Measurements from ENCODE around the gene YARS1.

YARS1 gene

DNA sequence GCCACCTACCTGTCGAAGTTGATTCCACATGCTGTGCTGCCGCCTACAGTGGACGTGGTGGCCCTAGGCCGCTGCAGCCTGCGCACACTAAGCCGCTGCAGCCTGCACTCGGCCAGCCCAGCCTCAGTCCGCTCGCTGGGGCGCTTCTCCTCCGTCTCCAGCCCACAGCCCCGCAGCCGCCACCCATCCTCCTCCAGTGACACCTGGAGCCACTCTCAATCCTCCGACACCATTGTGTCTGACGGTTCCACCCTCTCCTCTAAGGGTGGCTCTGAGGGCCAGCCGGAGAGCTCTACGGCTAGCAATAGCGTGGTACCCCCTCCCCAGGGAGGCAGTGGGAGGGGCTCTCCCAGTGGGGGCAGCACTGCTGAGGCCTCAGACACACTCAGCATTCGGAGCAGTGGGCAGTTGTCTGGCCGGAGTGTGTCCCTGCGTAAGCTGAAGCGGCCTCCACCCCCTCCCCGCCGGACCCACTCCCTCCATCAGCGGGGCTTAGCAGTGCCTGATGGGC is 46.9 kb downstream of the YARS1 start:
- no peak for DNase-seq
- in situ Hi-C loops (cut with HindIII; ENCODE audit: low pct_ligation_motif_present, low pct_unique_long_range_greater_than_20kb, low sequenced_read_pairs), result no loop called here

DNA sequence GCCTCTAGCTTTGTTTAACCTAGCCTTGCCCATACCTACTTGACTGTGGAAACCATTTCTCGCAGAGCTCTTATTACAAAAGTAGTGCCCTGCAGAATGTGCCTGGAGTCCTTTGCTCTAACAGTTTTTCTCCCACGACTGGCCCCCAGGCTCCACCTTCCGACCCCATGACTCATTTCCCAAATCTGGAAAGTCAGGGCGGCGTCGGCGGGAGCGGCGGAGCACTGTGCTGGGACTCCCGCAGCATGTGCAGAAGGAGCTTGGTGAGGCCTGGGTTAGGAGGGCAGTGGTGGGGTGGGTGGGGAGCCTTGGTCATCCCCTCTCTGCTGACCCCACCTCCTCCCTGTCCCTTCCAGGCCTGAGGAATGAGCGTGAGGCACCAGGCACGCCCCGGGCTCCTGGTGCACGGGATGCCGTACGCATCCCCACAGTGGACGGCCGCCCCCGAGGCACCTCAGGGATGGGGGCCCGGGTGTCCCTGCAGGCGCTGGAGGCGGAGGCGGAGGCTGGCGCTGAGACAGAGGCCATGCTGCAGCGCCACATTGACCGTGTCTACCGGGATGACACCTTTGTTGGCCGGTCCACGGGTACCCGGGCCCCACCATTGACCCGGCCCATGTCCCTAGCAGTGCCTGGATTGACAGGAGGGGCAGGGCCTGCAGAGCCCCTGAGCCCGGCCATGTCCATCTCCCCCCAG is 47.5 kb downstream of the YARS1 start:
- in situ Hi-C loops (cut with HindIII; ENCODE audit: low pct_ligation_motif_present, low pct_unique_long_range_greater_than_20kb, low sequenced_read_pairs), result no loop called here
- no peak for DNase-seq

DNA sequence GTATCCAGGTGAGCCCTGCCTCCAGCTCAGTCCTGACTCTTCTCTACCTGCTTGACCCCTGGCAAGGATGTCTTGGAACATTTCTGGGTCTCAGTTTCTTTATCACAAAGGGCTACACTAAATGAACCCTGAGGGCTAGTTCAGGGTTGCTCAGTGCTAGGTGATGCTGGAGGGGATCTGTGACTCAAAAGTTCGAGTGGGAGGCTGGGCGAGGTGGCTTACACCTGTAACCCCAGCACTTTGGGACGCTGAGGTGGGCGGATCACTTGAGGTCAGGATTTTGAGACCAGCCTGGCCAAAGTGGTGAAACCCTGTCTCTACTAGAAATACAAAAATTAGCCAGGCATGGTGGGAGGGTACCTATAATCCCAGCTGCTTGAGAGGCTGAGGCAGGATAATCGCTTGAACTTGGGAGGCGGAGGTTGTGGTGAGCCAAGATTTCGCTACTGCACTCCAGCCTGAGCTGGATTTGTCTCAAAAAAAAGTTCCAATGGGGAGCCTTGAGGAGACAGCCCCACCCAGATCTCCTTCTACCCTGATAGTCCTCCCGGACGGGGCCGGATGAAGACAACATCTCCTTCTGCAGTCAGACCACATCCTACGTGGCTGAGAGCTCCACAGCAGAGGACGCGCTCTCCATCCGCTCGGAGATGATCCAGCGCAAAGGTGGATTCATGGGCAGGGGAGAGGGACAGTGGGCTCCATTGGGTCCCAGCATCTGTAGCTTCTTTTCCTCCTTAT is 48.9 kb downstream of the YARS1 start:
- no peak for DNase-seq
- in situ Hi-C loops (cut with HindIII; ENCODE audit: low pct_ligation_motif_present, low pct_unique_long_range_greater_than_20kb, low sequenced_read_pairs), result no loop called here

DNA sequence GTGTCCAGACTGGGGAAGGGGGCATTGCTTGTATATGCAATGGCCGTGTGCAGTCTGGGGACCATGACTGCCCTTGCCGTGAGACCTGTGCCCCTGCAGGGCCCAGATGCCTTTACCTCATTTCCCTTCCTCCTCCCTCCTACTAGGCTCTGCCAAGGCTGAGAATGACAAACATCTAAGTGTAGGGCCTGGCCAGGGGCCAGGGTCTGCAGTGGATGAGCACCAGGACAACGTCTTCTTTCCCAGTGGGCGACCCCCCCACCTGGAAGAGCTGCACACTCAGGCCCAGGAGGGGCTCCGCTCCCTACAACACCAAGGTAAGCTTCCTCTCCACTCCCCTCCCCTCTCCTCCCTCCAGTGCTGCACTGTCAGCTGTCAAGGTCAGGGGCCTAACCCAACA is 49.5 kb downstream of the YARS1 start:
- no peak for DNase-seq
- in situ Hi-C loops (cut with HindIII; ENCODE audit: low pct_ligation_motif_present, low pct_unique_long_range_greater_than_20kb, low sequenced_read_pairs), result no loop called here

DNA sequence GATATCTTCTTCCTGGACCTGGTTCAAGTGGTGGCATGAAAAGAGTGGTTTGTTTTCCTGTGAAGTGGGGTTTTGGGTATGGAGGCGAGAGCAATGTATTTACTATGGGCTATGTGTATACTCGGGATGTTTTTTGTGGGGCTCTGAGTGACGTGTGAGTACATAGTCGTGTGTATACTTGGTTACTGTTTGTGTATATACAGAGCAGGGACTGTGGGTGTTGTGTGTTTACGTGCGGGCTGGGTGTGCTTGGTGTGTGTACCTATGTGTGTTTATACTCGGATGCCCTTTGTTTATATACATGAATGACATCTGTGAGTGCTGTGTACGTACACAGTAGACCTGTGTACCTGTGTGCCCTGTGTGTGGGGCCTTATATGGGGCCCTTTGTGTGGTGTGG is 50.0 kb downstream of the YARS1 start:
- no peak for DNase-seq
- in situ Hi-C loops (cut with HindIII; ENCODE audit: low pct_ligation_motif_present, low pct_unique_long_range_greater_than_20kb, low sequenced_read_pairs), result no loop called here

DNA sequence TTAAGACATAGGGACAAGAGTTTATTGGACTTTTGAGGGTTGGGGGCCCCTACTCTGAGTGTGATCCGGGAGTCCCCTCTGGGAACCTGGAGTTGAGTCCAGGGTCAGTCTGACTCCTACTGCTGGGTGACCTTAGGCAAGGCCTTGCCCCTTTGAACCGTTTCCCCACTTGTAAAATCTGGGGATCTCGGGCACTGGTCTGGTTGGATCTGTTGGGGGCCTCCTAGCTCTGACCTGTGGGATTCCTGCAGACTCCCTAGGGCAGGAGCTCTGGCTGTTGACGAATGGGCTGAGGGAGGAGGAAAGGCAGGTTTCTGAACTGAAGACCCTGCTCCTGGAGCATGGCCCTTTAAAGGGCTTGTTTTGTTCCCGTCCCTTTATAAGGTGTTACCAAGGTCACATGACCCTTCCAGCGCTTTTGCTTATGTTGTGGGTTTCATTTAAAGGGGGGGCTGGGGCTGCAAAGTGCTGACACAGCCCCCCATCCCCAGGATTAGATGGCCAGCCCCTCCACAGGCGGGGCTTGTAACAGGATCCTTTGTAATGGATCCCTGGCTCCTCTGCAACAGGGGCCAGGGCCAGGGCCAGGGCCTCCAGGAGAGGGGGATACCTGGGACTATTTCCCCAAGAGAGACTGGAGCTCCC is 50.7 kb downstream of the YARS1 start:
- in situ Hi-C loops (cut with HindIII; ENCODE audit: low pct_ligation_motif_present, low pct_unique_long_range_greater_than_20kb, low sequenced_read_pairs), result no loop called here
- DNase-seq, result no peak

DNA sequence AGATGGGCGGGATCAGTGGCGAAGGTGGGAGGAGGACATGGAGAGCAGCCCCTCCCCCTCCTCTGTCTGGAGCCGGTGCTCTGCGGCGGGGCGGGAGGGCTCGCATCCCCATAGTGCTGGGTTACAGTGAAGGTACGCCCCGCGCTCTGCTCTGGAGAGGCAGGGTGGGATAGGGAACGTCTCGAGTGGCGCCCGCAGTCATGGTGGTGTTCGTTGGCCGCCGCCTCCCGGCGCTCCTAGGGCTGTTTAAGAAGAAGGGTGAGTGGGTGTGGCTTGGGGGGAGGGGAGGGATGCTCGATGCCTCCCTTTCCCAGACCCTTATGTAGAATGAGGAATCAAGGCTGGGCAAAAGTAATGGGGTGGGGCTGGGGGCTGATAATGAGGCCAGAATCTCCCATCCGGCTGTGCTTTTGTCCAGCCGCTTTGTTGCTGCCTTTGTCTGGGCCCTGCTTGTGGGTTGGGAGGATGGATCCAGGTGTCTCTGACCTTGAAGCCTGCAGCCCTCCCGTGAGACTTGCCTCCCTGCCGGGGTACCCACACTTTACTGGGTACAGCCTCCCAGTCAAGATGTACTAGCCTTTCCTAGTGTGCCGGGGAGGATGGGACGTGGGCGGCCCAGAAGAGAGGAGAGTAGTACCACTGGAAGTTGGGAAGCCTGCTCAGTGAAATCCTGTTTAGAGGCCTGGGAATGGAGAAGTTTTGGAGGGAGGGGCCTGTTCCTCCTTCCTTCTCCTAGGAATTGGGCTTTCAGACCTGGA is 51.4 kb downstream of the YARS1 start:
- in situ Hi-C loops (cut with HindIII; ENCODE audit: low pct_ligation_motif_present, low pct_unique_long_range_greater_than_20kb, low sequenced_read_pairs), result no loop called here

DNA sequence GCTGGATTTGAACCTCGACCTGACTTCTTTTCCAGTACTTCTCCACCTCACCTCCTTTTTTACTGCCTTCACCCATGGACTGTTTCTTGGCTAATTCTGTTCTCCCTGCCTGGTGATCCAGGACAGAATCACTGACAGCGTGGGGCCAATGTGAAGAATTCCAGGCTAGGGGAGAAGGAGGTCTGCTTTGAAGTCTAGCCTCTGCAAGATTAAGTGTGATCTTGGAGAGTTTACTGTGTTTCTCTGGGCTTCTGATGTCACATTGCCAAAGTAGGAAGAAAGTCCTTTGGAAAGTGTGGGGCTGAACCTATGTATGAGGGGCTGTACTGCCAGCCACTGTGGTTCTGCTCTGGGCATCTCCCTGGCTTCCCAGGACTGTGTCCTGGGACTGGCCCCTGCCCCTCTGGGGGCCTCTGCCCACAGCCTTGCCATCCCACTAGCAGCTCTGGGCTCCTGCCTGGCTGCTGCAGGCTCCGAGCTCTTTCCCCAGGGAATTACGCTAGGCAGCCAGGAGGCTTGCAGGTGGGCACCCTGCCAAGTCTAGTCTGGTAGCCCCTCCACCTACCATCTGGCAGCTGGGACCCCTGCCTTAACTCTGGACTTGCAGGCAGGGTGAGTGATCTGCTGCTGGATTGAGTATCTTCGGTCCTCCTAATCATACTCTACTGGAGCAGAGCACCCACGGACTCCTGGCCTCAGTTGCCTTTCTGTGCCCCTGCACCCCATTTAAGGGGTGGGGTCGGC is 52.2 kb downstream of the YARS1 start:
- no peak for DNase-seq
- in situ Hi-C loops (cut with HindIII; ENCODE audit: low pct_ligation_motif_present, low pct_unique_long_range_greater_than_20kb, low sequenced_read_pairs), result no loop called here

More for the DNA sequence above, 51.4 kb downstream of the YARS1 start:
- DNase-seq, result no peak

DNA sequence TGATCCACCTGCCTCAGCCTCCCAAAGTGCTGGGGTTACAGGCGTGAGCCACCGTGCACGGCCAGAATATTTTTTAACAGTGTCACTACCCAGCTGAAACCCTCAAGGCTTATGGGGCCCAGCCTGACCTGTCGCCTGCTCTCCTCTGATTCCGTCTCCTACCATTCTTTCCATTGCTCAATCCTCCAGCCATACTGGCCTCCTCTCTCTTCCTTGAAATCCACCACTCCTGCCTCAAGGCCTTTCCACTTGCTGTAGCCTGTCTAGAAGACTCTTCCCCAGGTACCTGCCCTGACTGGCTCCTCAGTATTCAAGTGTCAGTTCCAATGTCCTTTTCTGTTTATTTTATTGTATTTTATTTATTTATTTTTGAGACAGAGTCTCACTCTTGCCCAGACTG is 53.9 kb downstream of the YARS1 start:
- in situ Hi-C loops (cut with HindIII; ENCODE audit: low pct_ligation_motif_present, low pct_unique_long_range_greater_than_20kb, low sequenced_read_pairs), result no loop called here
- DNase-seq, result no peak

DNA sequence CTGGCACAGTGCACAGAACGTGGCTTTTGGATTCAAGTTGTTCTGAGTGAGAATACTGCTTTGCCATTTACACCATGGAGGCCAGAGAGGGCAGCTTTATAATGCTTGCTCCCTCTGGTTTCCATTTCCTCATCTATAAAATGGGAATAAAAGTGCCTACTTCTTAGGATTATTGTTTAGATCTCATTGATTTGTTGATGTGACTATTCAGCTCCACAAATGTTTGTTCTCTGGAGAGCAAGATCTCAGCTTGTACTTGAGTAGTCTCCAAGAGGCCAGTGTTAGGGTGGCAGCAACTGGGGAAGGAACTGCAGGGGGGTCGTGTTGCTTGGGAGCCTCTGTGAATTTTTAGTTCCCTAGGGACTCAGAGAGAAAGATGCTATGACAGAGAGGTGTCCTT is 55.2 kb downstream of the YARS1 start:
- DNase-seq, result no peak
- in situ Hi-C loops (cut with HindIII; ENCODE audit: low pct_ligation_motif_present, low pct_unique_long_range_greater_than_20kb, low sequenced_read_pairs), result no loop called here

DNA sequence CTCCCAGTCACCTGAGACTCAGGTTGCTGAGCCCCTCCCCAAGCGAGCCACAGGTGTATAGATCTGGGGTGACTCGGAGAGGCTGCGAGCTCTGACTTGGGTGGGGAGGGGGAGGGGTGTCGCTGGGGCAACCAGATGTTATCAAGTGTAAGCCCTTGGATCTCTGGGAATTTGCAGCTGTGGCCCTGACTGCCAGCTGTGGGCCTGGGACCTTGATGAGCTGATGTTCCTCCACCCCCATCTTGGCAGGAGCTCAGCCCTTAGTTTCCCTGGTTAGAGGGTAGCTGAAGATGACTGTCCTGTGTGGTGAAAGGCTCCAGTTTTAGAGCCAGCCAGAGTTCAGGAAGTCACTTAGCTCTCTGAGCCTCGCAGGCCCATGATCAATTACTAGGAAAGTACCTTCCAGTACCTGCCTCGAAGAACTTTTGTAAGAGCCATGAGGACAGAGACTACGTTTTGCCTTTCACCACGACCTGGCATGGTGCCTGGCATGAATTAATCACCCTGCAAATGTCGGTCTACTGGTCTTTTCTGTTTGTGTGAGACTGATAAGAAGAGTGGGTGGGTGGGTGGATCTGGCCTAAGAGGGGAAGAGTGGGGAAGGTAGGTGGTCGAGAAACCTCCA is 55.8 kb downstream of the YARS1 start:
- DNase-seq, result peak; percentile 55
- in situ Hi-C loops (cut with HindIII; ENCODE audit: low pct_ligation_motif_present, low pct_unique_long_range_greater_than_20kb, low sequenced_read_pairs), result no loop called here

DNA sequence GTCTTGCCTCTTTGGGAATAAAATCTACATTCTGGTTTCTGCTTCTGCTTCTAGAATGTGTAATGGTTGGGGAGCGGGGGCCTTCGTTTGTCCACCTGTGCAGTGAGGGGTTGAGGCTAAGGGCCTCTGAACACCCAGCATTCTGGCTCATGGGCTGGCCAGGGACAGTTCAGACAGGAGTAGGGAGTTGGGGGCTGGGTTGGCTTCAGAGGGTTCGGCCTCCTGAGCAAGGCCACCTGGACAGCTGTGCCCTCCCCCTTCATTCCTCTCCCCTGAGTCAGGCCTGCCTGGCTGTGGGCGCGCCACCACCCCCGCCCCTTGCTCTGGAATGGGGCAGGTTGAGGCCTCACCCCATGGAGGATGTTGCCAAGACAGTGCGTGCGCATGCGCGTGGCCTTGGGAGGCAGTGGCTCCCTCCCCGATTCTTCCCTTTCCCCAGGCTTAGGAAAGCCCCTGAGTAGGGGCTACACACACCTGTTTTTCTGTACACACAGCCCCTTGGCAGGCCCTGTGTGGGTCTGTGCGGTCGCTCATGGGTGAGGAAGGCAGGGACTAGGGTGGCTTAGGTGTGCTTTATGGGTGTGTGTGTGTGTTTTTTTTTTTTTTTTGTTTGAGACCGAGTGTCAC is 57.0 kb downstream of the YARS1 start:
- in situ Hi-C loops (cut with HindIII; ENCODE audit: low pct_ligation_motif_present, low pct_unique_long_range_greater_than_20kb, low sequenced_read_pairs), result no loop called here
- peak; percentile 92 for DNase-seq

DNA sequence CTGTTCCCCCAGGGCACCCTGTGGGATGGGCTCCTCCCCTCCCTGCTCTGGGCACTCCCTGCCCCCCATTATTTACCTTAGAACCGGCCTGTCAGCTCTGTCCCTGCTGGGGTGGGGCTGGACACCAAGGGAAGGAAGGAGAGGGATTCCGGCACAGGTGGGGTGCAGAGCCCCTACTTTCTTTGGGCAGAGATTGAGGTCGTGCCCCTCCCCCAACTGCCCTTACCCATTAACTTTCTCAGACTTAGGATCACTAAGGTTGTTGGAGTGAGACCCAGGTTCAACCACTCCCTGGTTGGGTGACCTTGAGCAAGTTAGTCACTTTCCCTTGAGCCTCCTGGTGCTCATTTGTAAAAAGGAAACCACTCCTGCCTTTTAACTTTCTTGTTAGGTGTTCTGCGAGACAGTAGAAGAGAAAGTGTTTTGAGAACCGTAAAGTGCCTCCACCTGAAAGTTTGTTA is 57.6 kb downstream of the YARS1 start:
- peak; percentile 51 for DNase-seq

DNA sequence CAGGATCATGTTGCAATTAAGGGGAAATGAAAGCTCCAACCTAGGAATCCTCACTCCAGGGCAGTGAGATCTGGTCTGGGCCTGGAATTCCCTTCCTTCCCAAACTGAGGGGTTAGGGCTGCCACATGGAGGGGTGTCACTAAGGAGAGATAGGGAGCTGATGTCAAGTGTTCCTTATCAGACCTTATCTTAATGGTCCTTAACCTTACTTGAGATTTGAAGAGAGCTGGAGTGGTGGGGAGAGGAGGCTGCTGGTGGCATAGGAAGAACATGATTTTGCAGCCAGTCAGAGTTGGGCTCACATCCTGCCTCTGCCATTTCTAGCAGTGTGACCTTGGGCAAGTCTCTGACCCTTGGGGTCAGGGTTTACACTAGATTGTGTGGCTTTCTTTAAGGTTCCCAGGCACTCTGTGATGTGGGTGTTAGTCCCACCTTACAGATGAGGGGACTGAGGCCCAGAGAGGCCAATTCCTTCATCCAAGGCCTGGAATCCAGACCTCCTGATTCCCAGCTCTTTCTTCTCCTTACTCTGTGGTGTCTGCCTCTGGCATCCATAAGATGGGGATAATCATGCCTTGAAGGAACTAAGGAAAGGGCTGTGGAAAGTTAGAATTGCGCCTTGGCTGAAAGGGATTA is 58.2 kb downstream of the YARS1 start:
- in situ Hi-C loops (cut with HindIII; ENCODE audit: low pct_ligation_motif_present, low pct_unique_long_range_greater_than_20kb, low sequenced_read_pairs), result no loop called here
- no peak for DNase-seq

More for the DNA sequence above, 57.6 kb downstream of the YARS1 start:
- in situ Hi-C loops (cut with HindIII; ENCODE audit: low pct_ligation_motif_present, low pct_unique_long_range_greater_than_20kb, low sequenced_read_pairs), result no loop called here

DNA sequence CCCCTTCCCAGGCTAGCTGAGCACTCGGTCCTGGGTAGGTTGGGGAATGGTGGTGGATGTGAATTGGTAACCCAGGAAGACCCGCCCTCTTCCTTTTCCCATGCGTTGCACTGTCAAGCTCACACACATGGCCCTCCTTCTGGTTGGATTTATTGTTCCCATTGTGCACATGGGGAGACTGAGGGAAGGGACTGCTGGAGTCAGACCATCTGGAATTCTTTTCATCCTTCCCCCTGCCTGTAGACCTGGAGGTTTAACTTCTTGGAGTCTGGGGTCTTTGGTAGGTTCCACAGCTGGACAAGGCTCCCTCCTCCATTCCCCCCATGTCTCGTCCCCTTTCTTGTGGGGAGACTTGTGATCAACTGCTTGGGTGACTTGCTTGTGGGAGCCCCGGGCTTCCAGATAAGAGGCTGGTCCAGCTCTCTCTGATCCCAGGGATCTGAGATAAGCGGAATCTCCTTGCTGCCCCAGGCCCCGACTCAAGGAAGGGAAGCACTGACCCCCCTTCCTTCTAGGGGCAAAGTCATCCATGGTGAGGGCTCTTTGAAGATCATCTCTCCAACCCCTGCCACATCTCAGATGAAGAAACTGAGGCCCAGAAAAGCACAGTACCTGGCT is 58.9 kb downstream of the YARS1 start:
- in situ Hi-C loops (cut with HindIII; ENCODE audit: low pct_ligation_motif_present, low pct_unique_long_range_greater_than_20kb, low sequenced_read_pairs), result no loop called here
- no peak for DNase-seq

DNA sequence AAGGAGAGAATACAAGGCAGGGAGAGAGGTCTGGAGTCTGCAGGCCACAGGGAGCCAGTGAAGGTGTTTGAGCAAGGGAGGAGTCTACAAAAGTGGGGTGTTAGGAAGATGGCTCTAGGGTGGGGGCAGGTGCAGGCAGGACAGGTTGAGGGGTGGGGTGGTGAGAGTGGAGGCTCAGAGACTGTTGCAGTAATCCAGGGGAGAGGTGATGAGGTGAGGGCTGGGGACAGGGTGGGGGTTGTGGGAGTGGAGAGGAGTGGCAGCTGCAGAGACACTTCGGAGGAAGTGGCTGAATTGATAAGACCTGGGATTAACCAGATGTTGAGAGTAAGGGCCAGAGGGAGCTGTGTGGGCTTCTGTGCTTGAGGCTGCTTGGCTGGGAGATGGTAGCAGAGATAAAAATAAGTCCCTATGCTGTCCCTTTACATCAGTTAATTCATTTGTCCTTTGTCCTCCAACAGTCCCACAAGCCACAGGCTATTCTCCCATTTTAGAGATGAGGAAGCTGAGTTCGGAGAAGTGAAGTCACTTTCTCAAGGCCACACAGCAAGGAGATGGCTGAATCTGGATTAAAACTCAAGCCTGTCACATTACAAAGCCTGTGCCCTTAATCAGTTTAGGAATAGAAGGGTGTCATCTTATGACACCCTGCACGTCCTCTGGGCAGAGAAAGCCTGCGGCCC is 59.8 kb downstream of the YARS1 start:
- in situ Hi-C loops (cut with HindIII; ENCODE audit: low pct_ligation_motif_present, low pct_unique_long_range_greater_than_20kb, low sequenced_read_pairs), result no loop called here
- DNase-seq, result no peak

All from ACHN (cell line).